Brain microvascular endothelial cell (primary cell): ENCODE data around the gene ATP6V1G2.

Experiments used
- DNase-seq: peaks from one replicate; pipeline ENCODE4 v3.0.0-alpha.2; 2020
- H3K27ac ChIP-seq: fragments of 250-450 bp; sonication (Bioruptor Pico); 2 replicates; pipeline ENCODE4 v1.5.1; 2020; ENCODE audit warnings: mild to moderate bottlenecking, moderate library complexity
- H3K27me3 ChIP-seq: fragments of 250-450 bp; sonication (Bioruptor Pico); replicated peaks from 2 replicates; pipeline ENCODE4 v1.5.1; 2020; ENCODE audit warnings: mild to moderate bottlenecking
- H3K36me3 ChIP-seq: fragments of 250-450 bp; sonication (Bioruptor Pico); replicated peaks from 2 replicates; pipeline ENCODE4 v1.5.1; 2020; ENCODE audit warnings: mild to moderate bottlenecking
- H3K4me3 ChIP-seq: 2 replicates; pipeline ENCODE4 v1.5.1; 2011; ENCODE audit warnings: low read depth, mild to moderate bottlenecking, control low read depth, low read length, moderate library complexity
- CTCF ChIP-seq: IDR thresholded peaks from 2 replicates; pipeline ENCODE4 v1.5.1; 2011; ENCODE audit warnings: low read depth, mild to moderate bottlenecking, moderate library complexity, low read length, control low read depth, inconsistent platforms; ENCODE audit errors: missing control alignments
- in situ Hi-C: cut with HindIII; loops from 2 replicates; pipeline ENCODE4 v1.10.0; 2017; ENCODE audit warnings: low sequenced_read_pairs, low pct_ligation_motif_present

The ATP6V1G2 gene

GRCh38 chr6:31541059-31541657, 5.2 kb downstream of the ATP6V1G2 start:
- no peak for TF ChIP-seq CTCF
- H3K4me3 ChIP-seq = peak overlapping the region; percentile 97
- no peak for DNase-seq
- no peaks in the 10 kb centered on the region for H3K27me3 ChIP-seq
- H3K27ac ChIP-seq = peak overlapping the region; percentile 99
- H3K36me3 ChIP-seq = peaks cover 49% of the 10 kb centered on the region
- in situ Hi-C loops = no loop called here

- Histone ChIP-seq H3K36me3 (peaks cover 54% of the 10 kb centered on the region), H3K27me3 (no peaks in the 10 kb centered on the region), H3K4me3 (peak overlapping the region; percentile 97), H3K27ac (peak overlapping the region; percentile 99)
- in situ Hi-C loops = no loop called here
- no peak for DNase-seq
- no peak for TF ChIP-seq CTCF
These were observed 5.8 kb downstream of the ATP6V1G2 start for GRCh38 chr6:31540640-31541039.

DNA sequence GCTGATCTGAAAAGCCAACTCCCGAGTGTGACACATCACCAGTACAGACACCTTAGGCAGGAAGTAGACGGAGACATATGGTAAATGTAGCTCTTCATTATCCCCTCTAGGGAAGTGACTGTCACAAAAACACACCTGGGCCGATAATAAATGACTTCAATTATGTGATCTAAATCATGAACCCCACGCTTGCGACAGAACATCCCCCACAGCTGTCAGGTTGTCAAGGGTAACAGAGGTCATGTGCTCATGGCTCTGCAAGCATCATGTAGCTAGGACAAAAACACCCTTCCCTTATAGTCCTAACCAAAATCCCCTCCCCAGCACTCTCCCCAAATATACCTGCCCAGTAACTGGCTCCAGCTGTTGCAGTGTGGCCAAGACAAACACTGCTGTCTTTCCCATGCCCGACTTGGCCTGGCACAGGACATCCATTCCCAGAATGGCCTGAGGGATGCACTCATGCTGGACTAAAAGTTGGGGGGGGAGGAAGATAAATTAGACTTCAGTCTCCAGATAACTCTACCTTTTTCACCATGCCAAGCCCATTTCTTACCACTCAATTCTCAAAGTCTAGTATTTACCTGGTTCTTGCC, 7.5 kb downstream of the ATP6V1G2 start:
- DNase-seq = no peak
- H3K4me3 ChIP-seq = peak overlapping the region; percentile 97

DNA sequence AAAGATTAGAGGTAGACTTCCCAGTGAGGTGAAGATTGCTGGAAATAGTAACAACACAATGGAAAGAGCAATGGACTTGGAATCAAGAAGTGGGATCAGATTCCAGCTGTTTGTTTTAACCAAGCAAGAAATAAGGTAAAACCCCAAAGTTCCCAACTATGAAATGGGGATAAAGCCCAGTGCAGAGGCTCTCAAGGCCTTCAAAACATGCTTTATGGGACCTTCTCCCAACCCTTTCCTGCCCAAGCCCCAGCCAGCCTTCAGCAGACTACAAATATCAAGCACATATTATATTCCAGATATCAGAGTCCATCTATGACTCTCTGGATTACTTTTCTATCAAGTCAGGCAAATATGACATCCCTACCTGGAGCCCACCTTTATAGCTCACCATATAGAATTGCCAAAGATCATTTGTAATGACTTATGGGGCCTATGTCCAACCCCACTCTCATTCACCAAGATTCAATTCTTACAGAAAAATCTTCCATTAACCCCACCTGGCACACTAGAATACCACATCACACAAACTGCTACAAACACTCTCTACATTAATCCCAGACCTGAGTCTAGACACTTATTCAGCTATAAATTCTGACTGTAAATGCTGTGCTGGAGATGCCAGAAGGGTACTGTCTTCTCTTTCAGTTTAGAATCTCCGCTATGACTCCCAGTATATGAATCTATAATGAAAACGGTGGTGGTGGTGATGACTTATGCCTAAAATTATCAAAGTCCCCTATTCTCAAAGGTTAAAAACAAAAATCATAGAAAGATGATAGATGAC, 10.7 kb downstream of the ATP6V1G2 start:
- TF ChIP-seq CTCF = no peak
- Histone ChIP-seq H3K4me3 (no peak overlapping the region), H3K36me3 (peaks cover 94% of the 10 kb centered on the region), H3K27me3 (no peaks in the 10 kb centered on the region), H3K27ac (no peak overlapping the region)
- in situ Hi-C loops = no loop called here
- no peak for DNase-seq

More for the DNA sequence above, 7.5 kb downstream of the ATP6V1G2 start:
- Histone ChIP-seq H3K27me3 (no peaks in the 10 kb centered on the region), H3K36me3 (peaks cover 71% of the 10 kb centered on the region), H3K27ac (no peak overlapping the region)
- in situ Hi-C loops = no loop called here
- TF ChIP-seq CTCF = no peak

DNA sequence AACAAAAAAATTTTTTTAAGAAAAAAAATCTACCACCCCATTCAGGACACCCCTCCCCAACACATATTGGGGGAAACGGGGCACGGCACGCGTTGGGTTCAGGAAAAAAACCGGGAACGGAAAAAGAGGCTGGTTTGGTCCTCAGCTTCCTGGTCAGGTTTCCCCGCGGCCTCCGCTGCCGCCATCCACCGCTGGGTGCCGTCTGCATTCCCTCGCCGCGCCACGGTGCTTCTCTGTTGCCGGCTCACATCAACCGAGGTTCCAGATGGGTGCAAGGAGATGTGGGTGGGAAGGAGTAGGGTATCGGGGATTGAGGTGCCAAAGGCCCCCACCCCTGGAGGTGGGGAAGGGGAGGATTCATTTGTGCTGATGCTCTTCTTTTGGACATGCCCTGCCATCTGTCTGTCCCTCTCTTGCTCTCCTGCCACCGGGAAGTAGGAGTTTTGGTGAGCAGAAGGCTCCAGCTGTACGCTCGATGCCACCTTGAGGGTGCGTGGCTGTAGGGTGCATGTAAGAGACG, 11.8 kb downstream of the ATP6V1G2 start:
- in situ Hi-C loops = no loop called here
- Histone ChIP-seq H3K36me3 (peaks cover 95% of the 10 kb centered on the region), H3K27ac (no peak overlapping the region), H3K27me3 (no peaks in the 10 kb centered on the region), H3K4me3 (no peak overlapping the region)
- no peak for DNase-seq
- no peak for TF ChIP-seq CTCF
